Calu3 (cell line): ENCODE measurements around the gene DNAJC12. TPM values are rescaled to one million over a fixed set of nuclear protein-coding genes. Genes with fewer than 3 reads are reported as not detected.
A peak's percentile ranks its signal among the peaks of the same experiment; 100 is the strongest.

Experiments
- BruUV-seq: library from RNA; stranded (reverse); fragments of 400-500 nt; replicated peaks from 2 replicates; lab custom pipeline; 2021; lab: Mats Ljungman, UMichigan
- CTCF ChIA-PET: fragments of 300-600 bp; sonication (Branson Sonifier 250); formaldehyde crosslinking; loops from one replicate; lab custom pipeline; 2022; ENCODE audit warnings: antibody characterized with exemption; lab: Charles Lee
- DNase-seq: peaks from one replicate; pipeline ENCODE4 v3.0.0; 2022
- H3K27ac Mint-ChIP-seq: one replicate; pipeline ENCODE4 v1.8.0; 2022; ENCODE audit warnings: mixed read lengths; ENCODE audit not compliant: unreplicated experiment
- H3K27me3 Mint-ChIP-seq: one replicate; pipeline ENCODE4 v1.8.0; 2022; ENCODE audit warnings: mixed read lengths; ENCODE audit not compliant: unreplicated experiment
- H3K36me3 Mint-ChIP-seq: one replicate; pipeline ENCODE4 v1.8.0; 2022; ENCODE audit warnings: mild to moderate bottlenecking, moderate library complexity, mixed read lengths; ENCODE audit not compliant: insufficient read depth, unreplicated experiment
- H3K4me1 Mint-ChIP-seq: one replicate; pipeline ENCODE4 v1.8.0; 2022; ENCODE audit warnings: mild to moderate bottlenecking, low read depth, mixed read lengths; ENCODE audit not compliant: unreplicated experiment
- H3K4me3 Mint-ChIP-seq: one replicate; pipeline ENCODE4 v1.8.0; 2022; ENCODE audit warnings: mild to moderate bottlenecking, low read depth, moderate library complexity, mixed read lengths; ENCODE audit not compliant: unreplicated experiment
- H3K9me3 Mint-ChIP-seq: one replicate; pipeline ENCODE4 v1.8.0; 2022; ENCODE audit warnings: low read depth, mixed read lengths; ENCODE audit not compliant: unreplicated experiment
- CTCF ChIP-seq: fragments of 200-600 bp; IDR thresholded peaks from one replicate; pipeline ENCODE4 v1.8.0; 2022; ENCODE audit warnings: antibody characterized with exemption; ENCODE audit not compliant: unreplicated experiment
- intact Hi-C: fragments of 100-400 bp; cut with micrococcal nuclease; formaldehyde crosslinking; loops from one replicate; pipeline ENCODE4 v1.10.0; 2022; ENCODE audit not compliant: unreplicated experiment
- total RNA-seq: library from RNA; stranded (reverse); gene quantifications from 2 replicates; pipeline ENCODE4 v1.2.3, GENCODE V29; 2022

The DNAJC12 gene
- total RNA-seq, 1 experiment from 2014 or later, result 0.80 TPM

GRCh38 chr10:67851186-67851585 is 13.2 kb upstream of the DNAJC12 start:
- Mint-ChIP-seq H3K36me3 (peaks cover 25% of the 10 kb centered on the region), H3K4me1 (no peaks in the 10 kb centered on the region), H3K27ac (no peak overlapping the region), H3K9me3 (no peaks in the 10 kb centered on the region), H3K4me3 (no peak overlapping the region), H3K27me3 (no peaks in the 10 kb centered on the region)
- CTCF ChIA-PET, result no interaction called here
- DNase-seq, result no peak
- no peak for TF ChIP-seq CTCF
- intact Hi-C loops, result loop anchor here (10.0 kb wide), 1 partner anchor 234 kb away; no protein-coding TSS in a partner anchor
- BruUV-seq, result no TSS peak

DNA sequence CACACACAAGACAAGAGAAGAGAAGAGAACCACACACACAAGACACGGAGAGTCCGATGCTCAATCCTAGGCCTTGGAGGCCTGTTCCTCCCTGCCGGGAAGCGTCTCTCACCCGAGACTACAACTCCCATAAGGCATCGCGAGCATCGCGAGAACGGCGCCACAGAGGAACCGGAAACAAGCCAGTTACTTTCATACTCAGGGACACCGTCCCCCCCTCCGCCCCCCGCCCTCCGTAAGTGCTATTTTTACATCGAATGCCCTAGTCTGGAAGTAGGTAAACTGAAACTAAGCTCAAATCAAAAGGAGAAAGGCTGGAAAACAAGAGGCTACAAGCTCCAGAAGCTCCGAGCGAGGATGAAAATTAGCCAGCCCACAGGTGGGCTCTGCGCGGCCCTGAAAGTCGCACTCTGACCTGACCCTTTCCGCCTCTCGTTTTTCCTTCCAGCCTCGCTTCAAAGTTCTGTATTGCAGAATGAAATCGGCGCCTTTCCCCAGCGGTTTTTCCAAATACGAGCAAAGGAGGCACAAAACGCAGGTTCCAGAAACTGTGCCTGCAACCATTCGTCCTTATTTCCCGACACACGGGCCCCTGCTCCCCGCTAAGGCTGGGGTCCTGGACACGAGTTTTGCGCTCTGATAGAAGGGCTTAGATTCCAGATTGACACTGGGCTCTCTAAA is 11.5 kb upstream of the DNAJC12 start:
- H3K4me3 Mint-ChIP-seq, result peak overlapping the region; percentile 89
- TF ChIP-seq CTCF, result no peak
- CTCF ChIA-PET, result interaction anchor here (0.7 to 1.4 kb wide), 3 partner anchors 61 to 190 kb away, joined by 3 to 4 read pairs (median 3); no protein-coding TSS in a partner anchor
- H3K27ac Mint-ChIP-seq, result peak overlapping the region; percentile 69
- H3K27me3 Mint-ChIP-seq, result no peaks in the 10 kb centered on the region
- peak; percentile 94 for DNase-seq
- TSS peak; percentile 99 for BruUV-seq
- intact Hi-C loops, result loop anchor here (10.0 kb wide), 1 partner anchor 235 kb away; no protein-coding TSS in a partner anchor
- no peaks in the 10 kb centered on the region for H3K4me1 Mint-ChIP-seq
- no peaks in the 10 kb centered on the region for H3K9me3 Mint-ChIP-seq
- peaks cover 20% of the 10 kb centered on the region for H3K36me3 Mint-ChIP-seq

- H3K4me1 Mint-ChIP-seq, result no peaks in the 10 kb centered on the region
- H3K27ac Mint-ChIP-seq, result no peak overlapping the region
- CTCF ChIA-PET, result no interaction called here
- H3K9me3 Mint-ChIP-seq, result no peaks in the 10 kb centered on the region
- no TSS peak for BruUV-seq
- intact Hi-C loops, result no loop called here
- H3K4me3 Mint-ChIP-seq, result no peak overlapping the region
- no peak for DNase-seq
- H3K36me3 Mint-ChIP-seq, result no peaks in the 10 kb centered on the region
- no peaks in the 10 kb centered on the region for H3K27me3 Mint-ChIP-seq
- TF ChIP-seq CTCF, result no peak
Observed at GRCh38 chr10:67843284-67843683, 5.3 kb upstream of the DNAJC12 start.

DNA sequence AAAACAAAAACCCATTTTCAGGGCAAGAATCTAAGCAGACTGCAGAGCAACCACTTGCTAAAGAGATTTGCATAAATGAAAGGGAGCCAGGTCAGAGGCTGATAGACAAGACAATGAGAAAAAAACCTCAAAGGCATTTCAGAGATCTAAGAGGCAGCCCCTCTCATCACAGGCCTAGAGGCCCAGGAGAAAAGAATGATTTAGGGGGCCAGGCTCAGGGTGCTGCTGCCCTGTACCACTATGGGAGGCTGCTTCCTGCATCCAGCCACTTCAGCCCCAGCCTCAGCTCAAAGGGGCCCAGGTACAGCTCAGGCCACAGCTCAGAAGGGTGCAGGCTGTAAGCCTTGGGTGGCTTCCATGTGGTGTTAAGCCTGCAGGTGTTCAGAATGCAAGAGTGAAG is 3.7 kb upstream of the DNAJC12 start:
- CTCF ChIA-PET, result no interaction called here
- no TSS peak for BruUV-seq
- no peak for DNase-seq
- intact Hi-C loops, result no loop called here
- H3K4me3 Mint-ChIP-seq, result no peak overlapping the region
- H3K27ac Mint-ChIP-seq, result no peak overlapping the region
- peaks cover 6% of the 10 kb centered on the region for H3K4me1 Mint-ChIP-seq
- H3K27me3 Mint-ChIP-seq, result no peaks in the 10 kb centered on the region
- H3K36me3 Mint-ChIP-seq, result no peaks in the 10 kb centered on the region
- no peak for TF ChIP-seq CTCF
- no peaks in the 10 kb centered on the region for H3K9me3 Mint-ChIP-seq
